Midbrain (tissue), 1 donor: ENCODE results near the gene AMBRA1.

Experiments used
- DNase-seq: peaks from one replicate; lab custom pipeline; 2025; lab: John Stamatoyannopoulos, UW

AMBRA1 gene

GRCh38 chr11:46367244-46367915, 226.4 kb downstream of the AMBRA1 start:
- DNase-seq = peak; percentile 53

- no peak for DNase-seq
Measured at GRCh38 chr11:46366661-46367161, 227.1 kb downstream of the AMBRA1 start.

GRCh38 chr11:46366260-46366659, 227.6 kb downstream of the AMBRA1 start:
- no peak for DNase-seq

GRCh38 chr11:46364791-46365190, 229.0 kb downstream of the AMBRA1 start:
- no peak for DNase-seq

GRCh38 chr11:46364056-46364455, 229.8 kb downstream of the AMBRA1 start:
- DNase-seq = no peak

GRCh38 chr11:46363455-46364005, 230.3 kb downstream of the AMBRA1 start:
- DNase-seq = peak; percentile 78

GRCh38 chr11:46363031-46363407, 230.8 kb downstream of the AMBRA1 start:
- DNase-seq = peak; percentile 52

- DNase-seq = no peak
Measured at GRCh38 chr11:46362156-46363030, 231.4 kb downstream of the AMBRA1 start.

- peak; percentile 15 for DNase-seq
Measured at GRCh38 chr11:46361283-46362155, 232.3 kb downstream of the AMBRA1 start.

- no peak for DNase-seq
Measured at GRCh38 chr11:46360878-46361277, 232.9 kb downstream of the AMBRA1 start.

- no peak for DNase-seq
Measured at GRCh38 chr11:46359953-46360352, 233.9 kb downstream of the AMBRA1 start.

DNA sequence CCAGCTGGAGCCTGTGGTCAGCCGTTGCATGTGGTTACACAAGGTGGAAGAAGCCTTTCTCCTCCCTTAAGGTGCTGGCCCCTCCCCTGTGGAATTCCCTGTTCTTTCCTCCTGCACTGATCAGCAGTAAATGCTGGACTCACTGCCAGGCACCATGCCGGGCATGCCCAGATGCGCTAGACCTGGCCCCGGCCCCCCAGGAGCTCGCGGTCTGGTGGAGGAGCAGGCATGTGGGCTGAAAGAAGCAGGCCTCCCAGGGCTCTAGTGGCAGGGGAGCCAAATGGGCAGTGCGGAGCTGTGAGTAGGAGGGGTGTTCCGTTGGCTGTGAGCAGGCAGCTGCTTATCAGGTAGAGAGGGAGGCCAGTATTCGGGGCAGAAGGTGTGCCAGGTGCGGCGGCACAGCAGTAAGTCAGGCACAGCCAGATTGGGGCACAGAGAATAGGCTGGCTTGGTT, 236.3 kb downstream of the AMBRA1 start:
- no peak for DNase-seq

DNA sequence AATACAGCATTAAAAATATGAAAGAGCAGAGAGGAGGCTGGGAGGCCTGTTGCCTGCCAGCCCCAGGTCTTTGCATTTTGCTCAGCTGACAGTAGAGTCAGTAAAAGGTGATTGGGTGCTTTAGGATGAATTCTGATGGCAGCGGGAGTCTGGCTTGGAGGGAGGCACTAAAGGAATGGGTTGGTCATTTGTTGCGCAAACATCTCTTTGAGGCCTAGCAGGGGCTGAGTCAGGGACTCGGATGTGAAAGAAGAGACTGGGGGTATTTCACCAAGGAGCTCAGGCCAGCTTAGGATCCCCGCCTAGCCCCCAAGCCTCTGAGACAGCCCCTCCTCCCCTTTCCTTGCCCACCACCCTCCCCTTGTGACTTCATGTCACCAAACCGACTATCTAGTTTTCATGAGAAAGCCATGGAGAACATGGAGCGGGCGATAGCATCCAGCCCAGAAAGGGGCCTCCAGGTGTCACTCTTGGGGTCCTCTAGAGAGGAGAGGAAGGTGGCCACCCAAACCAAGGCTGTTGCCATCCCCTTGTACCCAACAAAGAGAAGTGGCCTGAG, 236.8 kb downstream of the AMBRA1 start:
- no peak for DNase-seq

DNA sequence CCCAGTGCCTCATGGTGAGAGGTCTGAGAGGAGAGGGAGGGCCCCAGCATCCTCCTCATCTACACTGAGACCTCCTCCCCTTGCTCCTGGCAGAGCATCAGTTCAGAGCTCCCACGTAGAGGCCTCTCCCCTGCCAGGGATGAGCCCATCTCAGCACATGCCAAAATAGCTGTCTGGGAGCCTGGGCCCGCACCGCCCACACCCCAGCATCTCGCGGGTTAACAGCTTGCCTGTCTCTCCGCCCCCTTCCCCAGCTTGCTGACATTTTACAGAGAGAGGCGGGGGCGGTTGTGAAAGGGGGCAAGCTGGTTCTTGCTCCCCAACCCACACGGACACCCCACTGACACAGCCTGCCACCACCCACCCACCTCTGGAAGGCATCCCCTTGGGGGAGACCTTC, 240.1 kb downstream of the AMBRA1 start:
- no peak for DNase-seq

- DNase-seq = peak; percentile 36
Measured at GRCh38 chr11:46352063-46352841, 241.6 kb downstream of the AMBRA1 start.

- no peak for DNase-seq
Measured at GRCh38 chr11:46351606-46352005, 242.2 kb downstream of the AMBRA1 start.

DNA sequence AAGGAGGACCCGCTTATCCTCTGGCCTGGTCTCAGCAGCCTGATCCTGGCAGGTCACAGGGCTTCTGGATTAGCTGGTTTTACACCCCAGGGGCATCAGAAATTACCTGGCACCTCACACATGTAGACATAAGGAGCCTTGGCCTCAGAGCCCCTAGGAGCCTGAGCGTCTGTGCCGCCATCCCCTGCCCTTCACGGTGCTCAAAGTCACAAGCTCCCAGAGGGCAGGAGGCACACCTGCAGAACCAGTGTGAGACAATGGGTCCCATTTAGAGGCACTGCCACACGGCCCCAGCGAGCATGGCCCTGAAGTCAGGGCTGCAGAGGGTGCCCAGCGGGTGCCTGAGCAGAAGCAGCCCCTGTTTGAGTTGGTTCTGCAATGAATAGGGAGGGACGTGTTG, 242.7 kb downstream of the AMBRA1 start:
- no peak for DNase-seq

DNA sequence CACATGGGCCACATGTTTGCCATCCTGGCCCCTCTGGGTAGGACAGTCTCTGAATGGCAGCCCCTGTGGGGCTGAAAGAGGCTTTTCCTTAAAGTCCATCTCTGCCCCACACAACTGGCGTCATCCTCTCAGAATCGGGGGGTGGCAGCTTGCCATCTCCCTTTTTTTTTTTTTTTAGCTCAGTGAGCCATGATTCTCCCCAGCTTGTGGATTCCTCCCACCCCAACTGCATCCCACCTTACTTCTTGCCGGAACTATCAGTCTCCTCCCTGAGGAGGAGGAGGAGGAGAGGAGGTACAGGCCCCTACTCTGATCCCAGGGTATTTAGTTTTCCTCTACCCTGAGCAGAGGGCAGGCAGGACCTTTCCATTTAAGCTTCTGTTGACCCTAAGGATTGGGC, 243.1 kb downstream of the AMBRA1 start:
- no peak for DNase-seq

DNA sequence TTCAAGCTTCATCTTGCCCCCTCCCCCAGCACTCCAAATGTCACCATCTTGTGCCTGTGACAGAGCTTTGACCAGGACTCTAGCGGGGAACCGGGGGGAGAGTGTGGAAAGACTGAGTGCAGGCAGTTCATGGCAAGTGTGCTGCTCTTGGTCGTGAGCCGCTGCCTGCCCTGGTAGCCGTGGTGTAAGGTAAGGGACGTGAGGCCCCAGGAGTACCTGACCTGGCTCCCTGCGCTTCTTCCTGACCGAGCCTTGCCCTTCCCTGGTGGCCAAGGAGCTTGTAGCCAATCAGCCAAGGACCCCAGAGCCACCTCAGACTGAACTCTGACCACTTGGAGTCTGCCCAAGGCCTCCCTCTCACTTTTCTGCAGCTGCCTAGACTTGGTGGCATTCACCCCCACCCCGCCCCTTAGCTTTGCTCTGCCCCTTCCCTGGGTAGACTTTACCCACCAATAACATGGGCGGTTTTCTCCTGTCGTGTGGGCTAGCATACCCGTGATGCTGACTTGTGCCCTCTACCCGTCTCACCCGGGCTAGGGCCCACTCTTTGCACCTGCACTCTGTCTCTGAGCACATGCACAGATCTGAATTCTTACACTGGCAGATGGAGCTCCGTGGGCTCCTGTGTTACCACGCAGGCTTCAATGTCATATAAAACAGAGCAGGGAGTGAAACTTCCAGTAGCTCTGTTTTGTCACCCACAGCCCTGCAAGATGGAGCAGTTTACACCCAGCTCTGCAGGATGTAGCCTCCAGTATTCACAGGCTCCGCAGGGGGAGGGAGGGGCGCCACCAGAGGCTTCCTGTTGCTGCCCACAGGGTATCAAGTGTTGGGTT, 245.0 kb downstream of the AMBRA1 start:
- DNase-seq = no peak
